HepG2 (cell line): ENCODE data around the gene TNFRSF6B. TPM values are rescaled to one million over a fixed set of nuclear protein-coding genes. Genes with fewer than 3 reads are reported as not detected.

ENCODE experiments used
- FOSL1 ChIP-seq: sonication (generic); formaldehyde crosslinking; IDR thresholded peaks from 2 replicates; pipeline ENCODE4 v1.9.0; 2021; ENCODE audit warnings: missing genetic modification reagents, borderline replicate concordance
- GPN1 ChIP-seq: sonication (generic); formaldehyde crosslinking; IDR thresholded peaks from 2 replicates; pipeline ENCODE4 v1.5.1; 2020; ENCODE audit warnings: missing genetic modification reagents, borderline replicate concordance
- HES4 ChIP-seq: sonication (generic); formaldehyde crosslinking; IDR thresholded peaks from 2 replicates; pipeline ENCODE4 v1.9.0; 2021; ENCODE audit warnings: mild to moderate bottlenecking, missing genetic modification reagents, borderline replicate concordance
- HMG20B ChIP-seq: conservative IDR thresholded peaks from 2 replicates; pipeline ENCODE4 v1.6.1; 2016; ENCODE audit warnings: missing genetic modification reagents, missing compliant biosample characterization
- MLLT10 ChIP-seq: sonication (generic); formaldehyde crosslinking; IDR thresholded peaks from 2 replicates; pipeline ENCODE4 v1.4.0; 2020; ENCODE audit warnings: missing genetic modification reagents
- PRMT3 ChIP-seq: sonication (generic); formaldehyde crosslinking; IDR thresholded peaks from 2 replicates; pipeline ENCODE4 v1.8.1; 2022; ENCODE audit warnings: low read depth, mild to moderate bottlenecking, moderate library complexity, missing genetic modification reagents, borderline replicate concordance
- RBAK ChIP-seq: sonication (generic); formaldehyde crosslinking; IDR thresholded peaks from 2 replicates; pipeline ENCODE4 v1.5.1; 2020; ENCODE audit warnings: mild to moderate bottlenecking, missing genetic modification reagents
- SOX6 ChIP-seq, 2 experiments: fragments of 450-650 bp in 1 of 2; sonication (generic) in 1 of 2; formaldehyde crosslinking in 1 of 2; IDR thresholded peaks; 2 replicates each; pipeline versions ENCODE4 v1.4.0 to v1.6.1; 2017 to 2020; ENCODE audit warnings: antibody characterized with exemption in 1 of 2, mild to moderate bottlenecking in 1 of 2, missing genetic modification reagents in 1 of 2
- SP4 ChIP-seq: sonication (generic); formaldehyde crosslinking; IDR thresholded peaks from 2 replicates; pipeline ENCODE4 v1.8.1; 2023; ENCODE audit warnings: mild to moderate bottlenecking, missing genetic modification reagents
- TCF12 ChIP-seq, 2 experiments: fragments of 450-650 bp in 1 of 2; sonication (generic) in 1 of 2; formaldehyde crosslinking in 1 of 2; IDR thresholded peaks; 2 replicates each; pipeline versions ENCODE4 v1.6.1 to v1.8.0; 2017 to 2022; ENCODE audit warnings: antibody characterized with exemption in 1 of 2, mild to moderate bottlenecking in 1 of 2, missing genetic modification reagents in 1 of 2, moderate library complexity in 1 of 2
- THRA ChIP-seq: sonication (generic); formaldehyde crosslinking; IDR thresholded peaks from 2 replicates; pipeline ENCODE4 v1.4.0; 2020; ENCODE audit warnings: missing genetic modification reagents, borderline replicate concordance
- ZBTB1 ChIP-seq: sonication (generic); formaldehyde crosslinking; IDR thresholded peaks from 2 replicates; pipeline ENCODE4 v1.4.0; 2020; ENCODE audit warnings: missing genetic modification reagents, borderline replicate concordance
- ZBTB21 ChIP-seq: sonication (generic); formaldehyde crosslinking; IDR thresholded peaks from 2 replicates; pipeline ENCODE4 v1.4.0; 2020; ENCODE audit warnings: missing genetic modification reagents
- ZNF232 ChIP-seq: sonication (generic); formaldehyde crosslinking; IDR thresholded peaks from 2 replicates; pipeline ENCODE4 v1.4.0; 2020; ENCODE audit warnings: missing genetic modification reagents, borderline replicate concordance
- ZNF264 ChIP-seq: sonication (generic); formaldehyde crosslinking; IDR thresholded peaks from 2 replicates; pipeline ENCODE4 v1.4.0; 2020; ENCODE audit warnings: missing genetic modification reagents
- ZNF354B ChIP-seq: sonication (generic); formaldehyde crosslinking; IDR thresholded peaks from 2 replicates; pipeline ENCODE4 v1.8.0; 2022; ENCODE audit warnings: mild to moderate bottlenecking, missing genetic modification reagents
- ZNF513 ChIP-seq: sonication (generic); formaldehyde crosslinking; conservative IDR thresholded peaks from 2 replicates; pipeline ENCODE4 v1.5.0; 2020; ENCODE audit warnings: missing genetic modification reagents
- ZNF577 ChIP-seq: sonication (generic); formaldehyde crosslinking; IDR thresholded peaks from 2 replicates; pipeline ENCODE4 v1.4.0; 2020; ENCODE audit warnings: mild to moderate bottlenecking, low read depth, missing genetic modification reagents, borderline replicate concordance
- ZNF737 ChIP-seq: sonication (generic); formaldehyde crosslinking; IDR thresholded peaks from 2 replicates; pipeline ENCODE4 v1.5.0; 2020; ENCODE audit warnings: missing genetic modification reagents, mild to moderate bottlenecking, borderline replicate concordance
- ZNF747 ChIP-seq: sonication (generic); formaldehyde crosslinking; IDR thresholded peaks from 2 replicates; pipeline ENCODE4 v1.8.1; 2023; ENCODE audit warnings: missing genetic modification reagents, mild to moderate bottlenecking, borderline replicate concordance
- ZNF75D ChIP-seq: sonication (generic); formaldehyde crosslinking; IDR thresholded peaks from 2 replicates; pipeline ENCODE4 v1.8.1; 2023; ENCODE audit warnings: missing genetic modification reagents, mild to moderate bottlenecking, borderline replicate concordance
- ZNF788 ChIP-seq: sonication (generic); formaldehyde crosslinking; IDR thresholded peaks from 2 replicates; pipeline ENCODE4 v1.5.0; 2020; ENCODE audit warnings: mild to moderate bottlenecking, missing genetic modification reagents, borderline replicate concordance
- ZNF850 ChIP-seq: sonication (generic); formaldehyde crosslinking; conservative IDR thresholded peaks from 2 replicates; pipeline ENCODE4 v1.9.0; 2021; ENCODE audit warnings: mild to moderate bottlenecking, missing genetic modification reagents
- ZUFSP ChIP-seq: sonication (generic); formaldehyde crosslinking; IDR thresholded peaks from 2 replicates; pipeline ENCODE4 v1.9.0; 2021; ENCODE audit warnings: missing genetic modification reagents, mild to moderate bottlenecking, borderline replicate concordance
- ZZZ3 ChIP-seq: sonication (generic); formaldehyde crosslinking; IDR thresholded peaks from 2 replicates; pipeline ENCODE4 v1.4.0; 2020; ENCODE audit warnings: missing genetic modification reagents, mild to moderate bottlenecking, borderline replicate concordance
- polyA plus RNA-seq, 8 experiments: library from polyadenylated mRNA; depleted of rRNA in 3 of 8; stranded (reverse) in 7 of 8; unstranded in 1 of 8; fragments of >200 nt; fragmentation: Illumina TruSeq in 4 of 8; extraction: Trizol in 4 of 8; gene quantifications; 2 replicates each; pipeline versions ENCODE4 v1.2.1 to v1.2.3, GENCODE V29; 2011 to 2016; ENCODE audit warnings: low read depth in 4 of 8, missing spikeins in 1 of 8, mixed read lengths in 1 of 8; ENCODE audit not compliant: insufficient read depth in 1 of 8
- total RNA-seq, 5 experiments: library from RNA; depleted of rRNA; stranded (reverse); fragments of >200 nt; fragmentation: Illumina TruSeq; extraction: Trizol; gene quantifications; 2 replicates each; pipeline ENCODE4 v1.2.3, GENCODE V29; 2016; ENCODE audit warnings: low read depth in 1 of 5

TNFRSF6B gene
- total and polyA plus RNA-seq, 2 of the 13 experiments (the other 11 are each of a cell fraction or from before 2014, with no cell fraction given), result 0.24 TPM; not detected in 1

GRCh38 chr20:63706852-63707557 is 10.6 kb downstream of the TNFRSF6B start (continued):
- TF ChIP-seq FOSL1 (CRISPR knock-in tag) (no peak), ZNF513 (CRISPR knock-in tag) (no peak), PRMT3 (CRISPR knock-in tag) (no peak), ZNF75D (CRISPR knock-in tag) (no peak), MLLT10 (CRISPR knock-in tag) (no peak), ZNF264 (CRISPR knock-in tag) (no peak), THRA (CRISPR knock-in tag) (peak; percentile 69; the same call in 1 of the 2 replicates), ZNF354B (CRISPR knock-in tag) (no peak), ZNF232 (CRISPR knock-in tag) (no peak), RBAK (CRISPR knock-in tag) (no peak), ZNF788 (CRISPR knock-in tag) (peak; percentile 54; the same call in 1 of the 2 replicates), ZNF737 (peak; percentile 42; the same call in 1 of the 2 replicates), SOX6 (IDR thresholded peaks at IDR 0.05) (no peak), SOX6 (CRISPR knock-in tag; IDR thresholded peaks at IDR 0.05) (peak; percentile 43; the same call in 1 of the 2 replicates), ZUFSP (no peak), ZNF850 (CRISPR knock-in tag) (no peak), ZNF577 (peak; percentile 46; the same call in 1 of the 2 replicates), ZZZ3 (CRISPR knock-in tag) (peak; percentile 46; the same call in 1 of the 2 replicates), ZBTB21 (no peak), GPN1 (CRISPR knock-in tag) (no peak), ZBTB1 (CRISPR knock-in tag) (no peak), HMG20B (no peak; the same call in 1 of the 2 replicates), HES4 (no peak; the same call in 1 of the 2 replicates), SP4 (CRISPR knock-in tag) (peak; percentile 75; the same call in 1 of the 2 replicates), ZNF747 (no peak), TCF12 (IDR thresholded peaks at IDR 0.05) (no peak), TCF12 (CRISPR knock-in tag; IDR thresholded peaks at IDR 0.05) (no peak; the same call in 1 of the 2 replicates)
